Thoracic aorta (tissue), 2 donors: ENCODE measurements around the gene STAT4. TPM values are rescaled to one million over a fixed set of nuclear protein-coding genes. Genes with fewer than 3 reads are reported as not detected.

Experiments used
- ATAC-seq: fragments of 150-250 bp; one replicate; pipeline ENCODE4 v1.8.0; 2017; ENCODE audit warnings: low read depth; ENCODE audit not compliant: insufficient number of reproducible peaks, low FRiP score
- DNase-seq: peaks from one replicate; pipeline ENCODE4 v3.0.0-alpha.2; 2020; ENCODE audit warnings: low spot score
- H3K27ac ChIP-seq, 2 donors: fragments of 200-600 bp; sonication (generic); 1 replicate in 1 of 2; 2 replicates in 1 of 2; pipeline ENCODE4 v1.5.1; 2016; ENCODE audit warnings: mild to moderate bottlenecking in 2 of 2, moderate library complexity in 2 of 2
- H3K27me3 ChIP-seq: fragments of 200-600 bp; sonication (generic); replicated peaks from 2 replicates; pipeline ENCODE4 v1.6.0; 2016; ENCODE audit warnings: mild to moderate bottlenecking; ENCODE audit not compliant: insufficient read depth
- H3K36me3 ChIP-seq: fragments of 200-600 bp; sonication (generic); one replicate; pipeline ENCODE4 v1.5.1; 2016
- H3K4me1 ChIP-seq, 2 donors: fragments of 200-600 bp; sonication (generic); 1 replicate in 1 of 2; 2 replicates in 1 of 2; pipeline versions ENCODE4 v1.5.1 to v1.6.0; 2016; ENCODE audit warnings: low read depth in 2 of 2, mild to moderate bottlenecking in 1 of 2; ENCODE audit not compliant: control insufficient read depth in 1 of 2
- H3K4me3 ChIP-seq: fragments of 200-600 bp; sonication (generic); 2 replicates; pipeline ENCODE4 v1.5.1; 2016; ENCODE audit warnings: mild to moderate bottlenecking
- H3K9me3 ChIP-seq: fragments of 200-600 bp; sonication (generic); 2 replicates; pipeline ENCODE4 v1.5.1; 2016
- total RNA-seq, 2 donors: library from RNA; depleted of rRNA; stranded (reverse); fragments of >200 nt; gene quantifications; one replicate each; pipeline versions ENCODE4 v1.1.0 to v1.2.3, GENCODE V29; 2016
- TF ChIP-seq, protein P1 (sequence below): fragments of 200-600 bp; sonication (generic); IDR thresholded peaks from one replicate; pipeline ENCODE4 v1.5.1; 2019; ENCODE audit warnings: antibody characterized with exemption

STAT4 gene
- total RNA-seq, 2 donors from 2014 or later: 2.7 to 6.6 TPM

- ATAC-seq (no peak), DNase-seq (no peak)
- Histone ChIP-seq H3K4me3 (no peak overlapping the region), H3K27me3 (no peaks in the 10 kb centered on the region), H3K9me3 (no peaks in the 10 kb centered on the region), H3K27ac (no peak overlapping the region), H3K36me3 (no peaks in the 10 kb centered on the region), H3K4me1 (peaks cover 0 to 4% of the 10 kb centered on the region in 2 donors)
- TF ChIP-seq, protein P1, sequence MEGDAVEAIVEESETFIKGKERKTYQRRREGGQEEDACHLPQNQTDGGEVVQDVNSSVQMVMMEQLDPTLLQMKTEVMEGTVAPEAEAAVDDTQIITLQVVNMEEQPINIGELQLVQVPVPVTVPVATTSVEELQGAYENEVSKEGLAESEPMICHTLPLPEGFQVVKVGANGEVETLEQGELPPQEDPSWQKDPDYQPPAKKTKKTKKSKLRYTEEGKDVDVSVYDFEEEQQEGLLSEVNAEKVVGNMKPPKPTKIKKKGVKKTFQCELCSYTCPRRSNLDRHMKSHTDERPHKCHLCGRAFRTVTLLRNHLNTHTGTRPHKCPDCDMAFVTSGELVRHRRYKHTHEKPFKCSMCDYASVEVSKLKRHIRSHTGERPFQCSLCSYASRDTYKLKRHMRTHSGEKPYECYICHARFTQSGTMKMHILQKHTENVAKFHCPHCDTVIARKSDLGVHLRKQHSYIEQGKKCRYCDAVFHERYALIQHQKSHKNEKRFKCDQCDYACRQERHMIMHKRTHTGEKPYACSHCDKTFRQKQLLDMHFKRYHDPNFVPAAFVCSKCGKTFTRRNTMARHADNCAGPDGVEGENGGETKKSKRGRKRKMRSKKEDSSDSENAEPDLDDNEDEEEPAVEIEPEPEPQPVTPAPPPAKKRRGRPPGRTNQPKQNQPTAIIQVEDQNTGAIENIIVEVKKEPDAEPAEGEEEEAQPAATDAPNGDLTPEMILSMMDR: no peak
These were observed 40.9 kb downstream of the STAT4 start for GRCh38 chr2:191109888-191110287.

DNA sequence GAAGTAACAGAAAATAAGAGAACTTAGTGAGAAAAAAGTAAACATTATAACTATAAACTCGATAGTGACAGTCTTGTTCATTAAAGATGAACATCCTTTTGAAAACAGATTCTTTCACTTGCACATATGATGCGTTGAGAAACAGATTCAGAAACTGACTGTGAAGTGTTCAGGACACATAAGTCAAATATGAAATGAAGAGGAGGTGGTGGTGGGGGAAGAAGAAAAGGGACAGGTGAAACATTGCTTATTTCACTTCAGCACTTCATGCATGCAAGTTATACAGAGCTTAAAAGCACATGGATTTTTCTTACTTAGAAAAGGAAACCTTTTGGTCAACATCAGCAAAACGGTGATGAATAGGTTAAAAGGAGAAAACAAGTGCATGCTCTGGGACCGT lies 42.5 kb downstream of the STAT4 start:
- H3K4me3 ChIP-seq: no peak overlapping the region
- TF ChIP-seq, protein P1: no peak

GRCh38 chr2:191105082-191105481 lies 45.7 kb downstream of the STAT4 start:
- Histone ChIP-seq H3K9me3 (no peaks in the 10 kb centered on the region), H3K27me3 (no peaks in the 10 kb centered on the region), H3K27ac (no peak overlapping the region), H3K4me3 (no peak overlapping the region), H3K4me1 (no peaks in the 10 kb centered on the region), H3K36me3 (no peaks in the 10 kb centered on the region)
- DNase-seq: no peak
- no peak for ATAC-seq
- TF ChIP-seq, protein P1: no peak

More for the DNA sequence above, 42.5 kb downstream of the STAT4 start:
- no peaks in the 10 kb centered on the region for H3K4me1 ChIP-seq
- DNase-seq (no peak), ATAC-seq (no peak)
- H3K27me3 ChIP-seq: no peaks in the 10 kb centered on the region
- H3K36me3 ChIP-seq: no peaks in the 10 kb centered on the region
- no peaks in the 10 kb centered on the region for H3K9me3 ChIP-seq
- H3K27ac ChIP-seq: no peak overlapping the region

- DNase-seq (no peak), ATAC-seq (no peak)
- Histone ChIP-seq H3K27ac (no peak overlapping the region), H3K36me3 (no peaks in the 10 kb centered on the region), H3K4me3 (no peak overlapping the region), H3K27me3 (no peaks in the 10 kb centered on the region), H3K4me1 (no peaks in the 10 kb centered on the region), H3K9me3 (no peaks in the 10 kb centered on the region)
- TF ChIP-seq, protein P1: no peak
These were observed 47.0 kb downstream of the STAT4 start for GRCh38 chr2:191103774-191104173.

DNA sequence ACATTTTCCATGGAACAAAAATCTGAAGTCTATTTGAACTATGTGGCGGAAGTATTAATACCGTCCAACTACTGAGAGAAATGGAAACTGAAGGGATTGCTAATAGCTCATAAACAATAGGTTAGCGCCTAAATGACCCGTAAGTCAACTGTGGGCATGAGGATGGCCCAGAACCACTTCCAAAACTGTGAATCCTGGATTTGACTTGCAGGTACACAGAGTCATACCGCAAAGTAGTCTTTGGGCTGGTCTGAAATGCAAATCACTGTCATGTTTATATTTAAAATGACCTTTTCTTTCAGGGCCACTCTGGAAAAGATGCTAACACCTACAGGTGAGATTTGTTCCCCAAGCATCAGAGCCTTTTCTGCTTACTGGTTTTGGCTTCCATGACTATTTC lies 50.6 kb downstream of the STAT4 start:
- no peak for ATAC-seq
- Histone ChIP-seq H3K4me3 (no peak overlapping the region), H3K27me3 (no peaks in the 10 kb centered on the region), H3K4me1 (no peaks in the 10 kb centered on the region), H3K27ac (no peak overlapping the region), H3K9me3 (no peaks in the 10 kb centered on the region), H3K36me3 (no peaks in the 10 kb centered on the region)
- TF ChIP-seq, protein P1: no peak
- DNase-seq: no peak
